HCT116 (cell line): ENCODE data around the gene YAP1. TPM values are rescaled to one million over a fixed set of nuclear protein-coding genes. Genes with fewer than 3 reads are reported as not detected.

ENCODE experiments used
- ATAC-seq: fragments of 200-7000 bp; cut with Tn5 transposase; 2 replicates; pipeline ENCODE4 v1.9.1; 2020; ENCODE audit warnings: mild to moderate bottlenecking, moderate library complexity
- BruUV-seq: library from RNA; stranded (reverse); fragments of 400-500 nt; replicated peaks from 2 replicates; lab custom pipeline; 2021; lab: Mats Ljungman, UMichigan
- CTCF ChIA-PET: fragments of 300-600 bp; sonication (Branson Sonifier 250); formaldehyde crosslinking; loops from one replicate; lab custom pipeline; 2021; ENCODE audit warnings: antibody characterized with exemption; lab: Charles Lee
- POLR2A ChIA-PET: fragments of 300-600, 350-600 bp; sonication (Branson Sonifier 250); formaldehyde crosslinking; loops from one replicate; lab custom pipeline; 2021; ENCODE audit warnings: antibody characterized with exemption; lab: Charles Lee
- RAD21 ChIA-PET, 2 experiments: fragments of 300-600 bp; sonication (Branson Sonifier 250); formaldehyde crosslinking; loops; one replicate each; lab custom pipeline; 2023; ENCODE audit warnings: low total read pairs in 2 of 2; ENCODE audit not compliant: uncharacterized antibody in 2 of 2, unreplicated experiment in 2 of 2, low non-redundant PET in 1 of 2; lab: Charles Lee
- DNase-seq: peaks from one replicate; pipeline ENCODE4 v3.0.0-alpha.2; 2010; ENCODE audit warnings: low read depth, low spot score
- H2AFZ ChIP-seq: fragments of 200-600 bp; shearing (Covaris generic), sonication (generic); 2 replicates; pipeline ENCODE4 v1.6.1; 2017; ENCODE audit warnings: low read depth, mixed run types, mixed read lengths, antibody characterized with exemption, low read length; ENCODE audit not compliant: poor library complexity, severe bottlenecking
- H3K27ac ChIP-seq: 2 replicates; pipeline ENCODE4 v1.5.1; 2012; ENCODE audit warnings: low read depth, low read length
- H3K27me3 ChIP-seq: fragments of 200-600 bp; sonication (generic); 2 replicates; pipeline ENCODE4 v1.6.1; 2016; ENCODE audit warnings: mixed run types, low read length, mixed read lengths; ENCODE audit not compliant: insufficient read depth
- H3K36me3 ChIP-seq, 2 experiments: fragments of 200-500 bp in 1 of 2; fragments of 200-600 bp in 1 of 2; sonication (Bioruptor generic) in 1 of 2; sonication (generic) in 1 of 2; 2 replicates each; pipeline versions ENCODE4 v1.5.1 to v1.6.1; 2014 to 2016; ENCODE audit warnings: low read length in 2 of 2, inconsistent platforms in 1 of 2, mixed read lengths in 1 of 2, mixed run types in 1 of 2; ENCODE audit not compliant: insufficient read depth in 2 of 2, control insufficient read depth in 1 of 2
- H3K4me1 ChIP-seq, 2 experiments: fragments of 200-600 bp in 1 of 2; sonication (generic) in 1 of 2; 2 replicates each; pipeline versions ENCODE4 v1.5.1 to v1.6.1; 2012 to 2017; ENCODE audit warnings: low read length in 2 of 2, inconsistent platforms in 1 of 2, mild to moderate bottlenecking in 1 of 2, mixed read lengths in 1 of 2, mixed run types in 1 of 2, moderate library complexity in 1 of 2; ENCODE audit not compliant: insufficient read depth in 2 of 2, control insufficient read depth in 1 of 2
- H3K4me2 ChIP-seq: fragments of 200-600 bp; sonication (generic); 2 replicates; pipeline ENCODE4 v1.6.1; 2017; ENCODE audit warnings: mixed run types, low read length, mixed read lengths
- H3K4me3 ChIP-seq, 2 experiments: fragments of 200-600 bp in 1 of 2; sonication (generic) in 1 of 2; replicated peaks in 1 of 2; 2 replicates each; pipeline ENCODE4 v1.5.1; 2011 to 2016; ENCODE audit warnings: low read length in 2 of 2, control low read depth in 1 of 2, low read depth in 1 of 2, mild to moderate bottlenecking in 1 of 2, mixed read lengths in 1 of 2, mixed run types in 1 of 2
- H3K79me2 ChIP-seq: fragments of 200-600 bp; sonication (generic); 2 replicates; pipeline ENCODE4 v1.6.1; 2017; ENCODE audit warnings: mild to moderate bottlenecking, mixed run types, low read length, moderate library complexity, mixed read lengths; ENCODE audit not compliant: insufficient read depth
- H3K9ac ChIP-seq: fragments of 200-600 bp; sonication (generic); 2 replicates; pipeline ENCODE4 v1.6.1; 2016; ENCODE audit warnings: low read length, mixed read lengths
- H3K9me2 ChIP-seq: fragments of 200-600 bp; sonication (generic), shearing (Covaris generic); 2 replicates; pipeline ENCODE4 v1.6.1; 2017; ENCODE audit warnings: mixed run types, mild to moderate bottlenecking, moderate library complexity; ENCODE audit not compliant: insufficient read depth
- H3K9me3 ChIP-seq, 2 experiments: fragments of 200-500 bp in 1 of 2; fragments of 200-600 bp in 1 of 2; sonication (Bioruptor generic) in 1 of 2; sonication (generic) in 1 of 2; 2 replicates each; pipeline ENCODE4 v1.6.1; 2014 to 2017; ENCODE audit warnings: low read length in 2 of 2, mixed read lengths in 2 of 2, inconsistent platforms in 1 of 2, low read depth in 1 of 2, mild to moderate bottlenecking in 1 of 2, mixed run types in 1 of 2, moderate library complexity in 1 of 2; ENCODE audit not compliant: control insufficient read depth in 1 of 2, insufficient read depth in 1 of 2
- H4K20me1 ChIP-seq: fragments of 200-600 bp; sonication (generic), shearing (Covaris generic); 2 replicates; pipeline ENCODE4 v1.6.1; 2017; ENCODE audit warnings: mixed run types, mild to moderate bottlenecking, moderate library complexity; ENCODE audit not compliant: insufficient read depth
- CEBPB ChIP-seq: IDR thresholded peaks from 2 replicates; pipeline ENCODE4 v1.6.1; 2012; ENCODE audit warnings: low read depth
- EZH2 ChIP-seq: fragments of 200-600 bp; sonication (generic); IDR thresholded peaks from 2 replicates; pipeline ENCODE4 v1.6.1; 2017; ENCODE audit warnings: antibody characterized with exemption, mixed run types
- JUND ChIP-seq: IDR thresholded peaks from 2 replicates; pipeline ENCODE4 v1.6.1; 2012
- POLR2A ChIP-seq: IDR thresholded peaks from 2 replicates; pipeline ENCODE4 v1.7.0; 2011; ENCODE audit warnings: borderline replicate concordance; ENCODE audit not compliant: insufficient read depth, insufficient read length; ENCODE audit errors: extremely low read depth
- POLR2AphosphoS5 ChIP-seq: IDR thresholded peaks from 2 replicates; pipeline ENCODE4 v1.6.1; 2011; ENCODE audit warnings: mild to moderate bottlenecking, low read depth, low read length, moderate library complexity
- ZFX ChIP-seq: fragments of 450-650 bp; IDR thresholded peaks from 2 replicates; pipeline ENCODE4 v1.6.1; 2017
- intact Hi-C: fragments of 100-400 bp; cut with micrococcal nuclease; formaldehyde crosslinking; loops from 2 replicates; pipeline ENCODE4 v1.10.0; 2022
- total RNA-seq: library from RNA; stranded (reverse); gene quantifications from one replicate; pipeline ENCODE4 v1.2.1, GENCODE V29; 2021; ENCODE audit not compliant: unreplicated experiment
- TF ChIP-seq, protein P1 (sequence below): IDR thresholded peaks from 2 replicates; pipeline ENCODE4 v1.6.1; 2011; ENCODE audit warnings: mild to moderate bottlenecking, low read length, moderate library complexity; ENCODE audit not compliant: insufficient replicate concordance; ENCODE audit errors: extremely low read depth
- TF ChIP-seq, protein P2 (sequence below): IDR thresholded peaks from 2 replicates; pipeline ENCODE4 v1.6.1; 2012; ENCODE audit warnings: low read depth

YAP1 gene
- total RNA-seq, 1 experiment from 2014 or later, result 88.6 TPM

DNA sequence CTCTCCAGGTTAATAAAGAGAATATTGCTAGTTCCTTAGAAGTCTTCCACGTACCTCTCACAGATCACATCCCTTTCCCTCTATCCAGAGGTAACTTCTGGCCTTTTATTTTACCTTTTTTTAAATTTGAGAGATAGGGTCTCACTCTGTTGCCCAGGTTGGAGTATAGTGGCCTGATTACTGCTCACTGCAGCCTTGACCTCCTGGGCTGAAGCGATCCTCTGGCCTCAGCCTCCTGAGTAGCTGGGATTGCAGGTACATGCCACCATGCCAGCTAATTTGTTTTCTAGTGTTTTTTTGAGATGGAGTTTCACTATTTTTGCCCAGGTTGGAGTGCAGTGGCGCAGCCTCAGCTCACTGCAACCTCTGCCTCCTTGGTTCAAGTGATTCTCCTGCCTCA lies 24.4 kb downstream of the YAP1 start:
- ChIA-PET POLR2A (no interaction called here), RAD21 (no interaction called here)
- Histone ChIP-seq H3K27ac (no peak overlapping the region), H3K27me3 (no peaks in the 10 kb centered on the region), H3K9me2 (no peaks in the 10 kb centered on the region)
- no peak for DNase-seq
- no peak for TF ChIP-seq JUND
- no peak for TF ChIP-seq EZH2
- TF ChIP-seq POLR2AphosphoS5, result no peak
- TF ChIP-seq CEBPB, result no peak
- TF ChIP-seq POLR2A, result no peak
- TF ChIP-seq, protein P1, sequence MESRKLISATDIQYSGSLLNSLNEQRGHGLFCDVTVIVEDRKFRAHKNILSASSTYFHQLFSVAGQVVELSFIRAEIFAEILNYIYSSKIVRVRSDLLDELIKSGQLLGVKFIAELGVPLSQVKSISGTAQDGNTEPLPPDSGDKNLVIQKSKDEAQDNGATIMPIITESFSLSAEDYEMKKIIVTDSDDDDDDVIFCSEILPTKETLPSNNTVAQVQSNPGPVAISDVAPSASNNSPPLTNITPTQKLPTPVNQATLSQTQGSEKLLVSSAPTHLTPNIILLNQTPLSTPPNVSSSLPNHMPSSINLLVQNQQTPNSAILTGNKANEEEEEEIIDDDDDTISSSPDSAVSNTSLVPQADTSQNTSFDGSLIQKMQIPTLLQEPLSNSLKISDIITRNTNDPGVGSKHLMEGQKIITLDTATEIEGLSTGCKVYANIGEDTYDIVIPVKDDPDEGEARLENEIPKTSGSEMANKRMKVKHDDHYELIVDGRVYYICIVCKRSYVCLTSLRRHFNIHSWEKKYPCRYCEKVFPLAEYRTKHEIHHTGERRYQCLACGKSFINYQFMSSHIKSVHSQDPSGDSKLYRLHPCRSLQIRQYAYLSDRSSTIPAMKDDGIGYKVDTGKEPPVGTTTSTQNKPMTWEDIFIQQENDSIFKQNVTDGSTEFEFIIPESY, result no peak
- no peak for TF ChIP-seq ZFX
- TF ChIP-seq, protein P2, sequence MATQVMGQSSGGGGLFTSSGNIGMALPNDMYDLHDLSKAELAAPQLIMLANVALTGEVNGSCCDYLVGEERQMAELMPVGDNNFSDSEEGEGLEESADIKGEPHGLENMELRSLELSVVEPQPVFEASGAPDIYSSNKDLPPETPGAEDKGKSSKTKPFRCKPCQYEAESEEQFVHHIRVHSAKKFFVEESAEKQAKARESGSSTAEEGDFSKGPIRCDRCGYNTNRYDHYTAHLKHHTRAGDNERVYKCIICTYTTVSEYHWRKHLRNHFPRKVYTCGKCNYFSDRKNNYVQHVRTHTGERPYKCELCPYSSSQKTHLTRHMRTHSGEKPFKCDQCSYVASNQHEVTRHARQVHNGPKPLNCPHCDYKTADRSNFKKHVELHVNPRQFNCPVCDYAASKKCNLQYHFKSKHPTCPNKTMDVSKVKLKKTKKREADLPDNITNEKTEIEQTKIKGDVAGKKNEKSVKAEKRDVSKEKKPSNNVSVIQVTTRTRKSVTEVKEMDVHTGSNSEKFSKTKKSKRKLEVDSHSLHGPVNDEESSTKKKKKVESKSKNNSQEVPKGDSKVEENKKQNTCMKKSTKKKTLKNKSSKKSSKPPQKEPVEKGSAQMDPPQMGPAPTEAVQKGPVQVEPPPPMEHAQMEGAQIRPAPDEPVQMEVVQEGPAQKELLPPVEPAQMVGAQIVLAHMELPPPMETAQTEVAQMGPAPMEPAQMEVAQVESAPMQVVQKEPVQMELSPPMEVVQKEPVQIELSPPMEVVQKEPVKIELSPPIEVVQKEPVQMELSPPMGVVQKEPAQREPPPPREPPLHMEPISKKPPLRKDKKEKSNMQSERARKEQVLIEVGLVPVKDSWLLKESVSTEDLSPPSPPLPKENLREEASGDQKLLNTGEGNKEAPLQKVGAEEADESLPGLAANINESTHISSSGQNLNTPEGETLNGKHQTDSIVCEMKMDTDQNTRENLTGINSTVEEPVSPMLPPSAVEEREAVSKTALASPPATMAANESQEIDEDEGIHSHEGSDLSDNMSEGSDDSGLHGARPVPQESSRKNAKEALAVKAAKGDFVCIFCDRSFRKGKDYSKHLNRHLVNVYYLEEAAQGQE, result no peak
- TF ChIP-seq, all 23 proteins: peak for 0
- peaks cover 100% of the 10 kb centered on the region for H3K79me2 ChIP-seq
- peaks cover 11 to 26% of the 10 kb centered on the region in 2 experiments; a peak in 3 of 4 replicates for H3K4me1 ChIP-seq
- no peak overlapping the region for H3K9ac ChIP-seq
- no TSS peak for BruUV-seq
- H3K4me3 ChIP-seq, result no peak overlapping the region
- no peak overlapping the region for H3K4me2 ChIP-seq
- CTCF ChIA-PET, result no interaction called here
- intact Hi-C loops, result no loop called here
- peaks cover 5% of the 10 kb centered on the region; the same call in 1 of the 2 replicates for H4K20me1 ChIP-seq
- H3K9me3 ChIP-seq, result no peaks in the 10 kb centered on the region
- H3K36me3 ChIP-seq, result no peaks in the 10 kb centered on the region
- H2AFZ ChIP-seq, result no peak overlapping the region
- ATAC-seq, result no peak
